Measurements from ENCODE around the gene ARSB. TPM values are rescaled to one million over a fixed set of nuclear protein-coding genes. Genes with fewer than 3 reads are reported as not detected.
"Not testable (repeated sequence)": the region's sequence is repeated elsewhere in the genome, so short reads cannot be mapped to it uniquely, and the experiment has no call there.

Gene ARSB
- total RNA-seq, 1 experiment from 2014 or later = 8.4 TPM

- Histone ChIP-seq H4K20me1 (ENCODE audit: insufficient read depth) (no peaks in the 10 kb centered on the region), H2AFZ (no peak overlapping the region), H3F3A (ENCODE audit: insufficient read depth, low read depth) (no peaks in the 10 kb centered on the region), H3K36me3 (ENCODE audit: low read depth) (no peaks in the 10 kb centered on the region), H3K9me2 (ENCODE audit: insufficient read depth) (no peaks in the 10 kb centered on the region), H3K27me3 (ENCODE audit: insufficient read depth, low read depth) (no peaks in the 10 kb centered on the region), H3K4me2 (no peak overlapping the region), H3K79me2 (ENCODE audit: low read depth) (no peaks in the 10 kb centered on the region), H3K4me3 (no peak overlapping the region), H3K4me1 (replicated peaks; ENCODE audit: insufficient read depth) (no peaks in the 10 kb centered on the region), H3K9me3 (ENCODE audit: insufficient read depth, low read depth) (no peaks in the 10 kb centered on the region), H3K27ac (no peak overlapping the region)
- DNase-seq = no peak
- no peak for TF ChIP-seq EZH2 (IDR thresholded peaks at IDR 0.05; ENCODE audit: low read depth)
- no peak for TF ChIP-seq CTCF (conservative IDR thresholded peaks at IDR 0.05)
- ChIA-PET CTCF (no interaction called here), POLR2A (ENCODE audit: unreplicated experiment) (no interaction called here)
- intact Hi-C loops (cut with micrococcal nuclease; ENCODE audit: unreplicated experiment) = no loop called here
- BruUV-seq (replicated peaks) = no TSS peak
Observed at GRCh38 chr5:78912811-78913210, 72.3 kb downstream of the ARSB start.

- ChIA-PET POLR2A (ENCODE audit: unreplicated experiment) (no interaction called here), CTCF (no interaction called here)
- no peak for DNase-seq
- H3K27me3 ChIP-seq (ENCODE audit: insufficient read depth, low read depth) = no peaks in the 10 kb centered on the region
- no peaks in the 10 kb centered on the region for H4K20me1 ChIP-seq (ENCODE audit: insufficient read depth)
- H3F3A ChIP-seq (ENCODE audit: insufficient read depth, low read depth) = no peaks in the 10 kb centered on the region
- H3K36me3 ChIP-seq (ENCODE audit: low read depth) = no peaks in the 10 kb centered on the region
- intact Hi-C loops (cut with micrococcal nuclease; ENCODE audit: unreplicated experiment) = no loop called here
- H3K9me2 ChIP-seq (ENCODE audit: insufficient read depth) = no peaks in the 10 kb centered on the region
- H2AFZ ChIP-seq = no peak overlapping the region
- no peaks in the 10 kb centered on the region for H3K9me3 ChIP-seq (ENCODE audit: insufficient read depth, low read depth)
- no peak overlapping the region for H3K4me3 ChIP-seq
- H3K4me2 ChIP-seq = no peak overlapping the region
- BruUV-seq (replicated peaks) = no TSS peak
- no peaks in the 10 kb centered on the region for H3K79me2 ChIP-seq (ENCODE audit: low read depth)
- no peak overlapping the region for H3K27ac ChIP-seq
- TF ChIP-seq CTCF (conservative IDR thresholded peaks at IDR 0.05) (no peak), EZH2 (IDR thresholded peaks at IDR 0.05; ENCODE audit: low read depth) (no peak)
- H3K4me1 ChIP-seq (replicated peaks; ENCODE audit: insufficient read depth) = no peaks in the 10 kb centered on the region
Observed at GRCh38 chr5:78912085-78912771, 72.9 kb downstream of the ARSB start.

GRCh38 chr5:78909224-78909983 is 75.7 kb downstream of the ARSB start:
- H3K27me3 ChIP-seq (ENCODE audit: insufficient read depth, low read depth); intact Hi-C loops (cut with micrococcal nuclease; ENCODE audit: unreplicated experiment); H3K4me3 ChIP-seq; H3F3A ChIP-seq (ENCODE audit: insufficient read depth, low read depth); H3K79me2 ChIP-seq (ENCODE audit: low read depth); H3K27ac ChIP-seq; DNase-seq; CTCF ChIA-PET; H4K20me1 ChIP-seq (ENCODE audit: insufficient read depth); H3K4me1 ChIP-seq (replicated peaks; ENCODE audit: insufficient read depth); H3K9me2 ChIP-seq (ENCODE audit: insufficient read depth); H3K9me3 ChIP-seq (ENCODE audit: insufficient read depth, low read depth); H3K36me3 ChIP-seq (ENCODE audit: low read depth); BruUV-seq (replicated peaks); H3K4me2 ChIP-seq; H2AFZ ChIP-seq: not testable (repeated sequence)
- POLR2A ChIA-PET (ENCODE audit: unreplicated experiment) = interaction anchor here (0.7 kb wide), 1 partner anchor 42 kb away, joined by 6 read pairs; no protein-coding TSS in a partner anchor

Measured in PC-9 (cell line).